ENCODE measurements around the gene FRK. TPM values are rescaled to one million over a fixed set of nuclear protein-coding genes. Genes with fewer than 3 reads are reported as not detected.
A peak's percentile ranks its signal among the peaks of the same experiment; 100 is the strongest.

Gene FRK
- total and polyA plus RNA-seq, 2 donors from 2014 or later: 5.9 to 25.0 TPM

DNA sequence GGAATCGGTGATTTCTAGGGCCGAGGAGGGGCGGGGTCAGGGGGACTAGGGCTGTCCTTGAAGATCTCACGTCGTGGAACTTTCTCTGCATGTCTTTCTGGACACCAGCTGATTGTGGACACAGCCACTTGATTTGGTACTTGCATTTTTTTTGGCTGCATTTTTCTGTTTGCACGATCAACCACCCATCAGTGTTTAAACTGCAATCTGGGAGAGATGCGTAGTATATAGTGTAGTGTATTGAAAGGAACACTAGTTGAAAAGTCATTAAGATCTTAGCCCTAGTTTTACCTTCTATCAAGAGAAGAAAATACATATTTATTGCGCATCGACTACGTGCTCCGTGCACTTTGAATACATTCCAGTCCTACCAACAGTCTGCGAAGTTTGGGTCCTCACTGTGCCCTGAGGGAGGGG is 40.6 kb upstream of the FRK start:
- DNase-seq (no peak), FAIRE-seq (no peak)
- H3K4me1 ChIP-seq (ENCODE audit: control insufficient read depth in 2 of 3, insufficient read depth in 2 of 3, low read depth in 1 of 3, low read length in 3 of 3): peaks cover 0 to 35% (median 33%) of the 10 kb centered on the region in 3 donors
- peak overlapping the region; percentile 54 to 83 (median 83) for H3K9ac ChIP-seq (ENCODE audit: low read length in 3 of 3)
- peak overlapping the region; percentile 75 to 94 (median 82) for H3K4me3 ChIP-seq (ENCODE audit: low read length in 3 of 3)
- peak overlapping the region; percentile 95 to 98 for H3K27ac ChIP-seq (ENCODE audit: low read depth in 2 of 2, low read length in 2 of 2)
- peaks cover 0 to 3% (median 0%) of the 10 kb centered on the region in 3 donors for H3K9me3 ChIP-seq (ENCODE audit: control insufficient read depth in 2 of 3, insufficient read depth in 1 of 3, low read length in 3 of 3)
- intact Hi-C loops (cut with DNase I): no loop called here
- TF ChIP-seq, protein P1, sequence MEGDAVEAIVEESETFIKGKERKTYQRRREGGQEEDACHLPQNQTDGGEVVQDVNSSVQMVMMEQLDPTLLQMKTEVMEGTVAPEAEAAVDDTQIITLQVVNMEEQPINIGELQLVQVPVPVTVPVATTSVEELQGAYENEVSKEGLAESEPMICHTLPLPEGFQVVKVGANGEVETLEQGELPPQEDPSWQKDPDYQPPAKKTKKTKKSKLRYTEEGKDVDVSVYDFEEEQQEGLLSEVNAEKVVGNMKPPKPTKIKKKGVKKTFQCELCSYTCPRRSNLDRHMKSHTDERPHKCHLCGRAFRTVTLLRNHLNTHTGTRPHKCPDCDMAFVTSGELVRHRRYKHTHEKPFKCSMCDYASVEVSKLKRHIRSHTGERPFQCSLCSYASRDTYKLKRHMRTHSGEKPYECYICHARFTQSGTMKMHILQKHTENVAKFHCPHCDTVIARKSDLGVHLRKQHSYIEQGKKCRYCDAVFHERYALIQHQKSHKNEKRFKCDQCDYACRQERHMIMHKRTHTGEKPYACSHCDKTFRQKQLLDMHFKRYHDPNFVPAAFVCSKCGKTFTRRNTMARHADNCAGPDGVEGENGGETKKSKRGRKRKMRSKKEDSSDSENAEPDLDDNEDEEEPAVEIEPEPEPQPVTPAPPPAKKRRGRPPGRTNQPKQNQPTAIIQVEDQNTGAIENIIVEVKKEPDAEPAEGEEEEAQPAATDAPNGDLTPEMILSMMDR (IDR thresholded peaks at IDR 0.05; ENCODE audit: borderline replicate concordance, extremely low read depth, insufficient read depth): no peak
- H3K36me3 ChIP-seq (ENCODE audit: control insufficient read depth in 2 of 3, insufficient read depth in 3 of 3, low read length in 3 of 3): no peaks in the 10 kb centered on the region
- no peaks in the 10 kb centered on the region for H3K27me3 ChIP-seq (ENCODE audit: control insufficient read depth, insufficient read depth, low read length)

DNA sequence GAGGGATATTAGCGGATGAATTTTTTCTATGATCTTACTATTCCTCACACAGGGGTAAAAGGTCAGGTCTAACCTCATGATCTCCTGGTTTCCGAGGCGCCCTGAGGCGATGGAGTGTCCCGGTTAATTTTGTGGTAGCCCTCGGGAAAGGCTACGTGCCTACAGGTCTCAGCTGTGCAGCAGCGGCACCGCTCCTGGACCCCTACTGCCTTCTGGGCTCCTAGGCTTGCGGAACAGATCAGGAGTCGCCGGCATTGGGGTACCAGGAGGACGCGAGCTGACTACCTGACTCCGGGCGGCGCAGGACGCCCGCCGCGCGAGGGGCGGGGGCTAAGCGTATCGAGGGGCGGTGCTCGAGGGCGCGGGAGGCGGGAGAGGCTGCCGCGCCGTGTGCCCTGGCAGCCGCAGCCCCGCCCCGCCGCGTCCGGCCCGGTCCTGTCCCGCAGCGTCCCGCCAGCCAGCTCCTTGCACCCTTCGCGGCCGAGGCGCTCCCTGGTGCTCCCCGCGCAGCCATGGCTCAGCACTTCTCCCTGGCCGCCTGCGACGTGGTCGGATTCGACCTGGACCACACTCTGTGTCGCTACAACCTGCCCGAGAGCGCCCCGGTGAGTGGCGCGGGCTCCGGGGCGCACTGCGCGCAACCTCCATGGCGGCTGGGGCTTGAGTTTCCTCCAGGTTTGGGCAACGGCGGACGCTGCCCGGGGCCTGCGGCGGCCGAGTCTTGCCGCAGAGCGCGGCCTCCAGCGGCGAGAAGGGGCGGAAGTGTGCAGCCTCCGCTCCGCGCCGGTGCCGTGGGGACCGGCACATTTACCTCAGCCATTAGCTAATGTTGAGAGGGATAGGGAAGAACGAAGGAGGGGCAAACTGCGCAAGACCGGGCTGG is 40.0 kb upstream of the FRK start, which contains the start of gene NT5DC1:
Gene NT5DC1, plus strand, starts transcription at position 435 of the 883 bp plus-strand sequence. Its CDS starts 78 bp downstream, at position 513.
- Histone ChIP-seq H3K27me3 (ENCODE audit: control insufficient read depth, insufficient read depth, low read length) (no peaks in the 10 kb centered on the region), H3K36me3 (ENCODE audit: control insufficient read depth in 2 of 3, insufficient read depth in 3 of 3, low read length in 3 of 3) (no peaks in the 10 kb centered on the region), H3K9me3 (ENCODE audit: control insufficient read depth in 2 of 3, insufficient read depth in 1 of 3, low read length in 3 of 3) (peaks cover 0 to 7% (median 0%) of the 10 kb centered on the region in 3 donors), H3K4me1 (ENCODE audit: control insufficient read depth in 2 of 3, insufficient read depth in 2 of 3, low read depth in 1 of 3, low read length in 3 of 3) (peaks cover 0 to 35% (median 32%) of the 10 kb centered on the region in 3 donors), H3K4me3 (ENCODE audit: low read length in 3 of 3) (peak within 1 kb of the TSS; percentile 83 to 95 (median 94)), H3K27ac (ENCODE audit: low read depth in 2 of 2, low read length in 2 of 2) (peak within 1 kb of the TSS; percentile 95 to 98), H3K9ac (ENCODE audit: low read length in 3 of 3) (peak within 1 kb of the TSS; percentile 83 to 91 (median 90))
- DNase-seq (peak; percentile 87 to 94 (median 93)), FAIRE-seq (no peak)
- TF ChIP-seq, protein P1 (IDR thresholded peaks at IDR 0.05; ENCODE audit: borderline replicate concordance, extremely low read depth, insufficient read depth): peak; percentile 7
- intact Hi-C loops (cut with DNase I): no loop called here

DNA sequence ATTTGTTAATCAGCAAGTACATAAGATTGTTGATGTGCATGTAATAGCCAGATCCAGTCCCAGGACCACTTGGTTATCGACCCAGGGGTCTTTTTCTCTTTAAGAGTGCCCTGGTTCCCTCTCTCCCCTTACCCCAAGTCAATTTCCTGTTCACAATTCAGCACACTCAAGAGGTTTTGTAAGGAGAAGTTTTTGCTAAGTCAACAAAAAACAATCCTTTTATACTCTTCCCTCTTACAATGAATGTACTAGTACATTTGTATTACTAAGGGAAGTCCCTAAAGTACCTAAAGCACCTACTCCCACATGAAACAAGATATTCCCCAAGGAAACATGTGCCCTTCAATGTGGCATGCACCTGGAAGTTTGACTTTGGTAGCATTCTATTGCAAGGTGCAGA is 38.3 kb upstream of the FRK start:
- Histone ChIP-seq H3K27ac (ENCODE audit: low read depth in 2 of 2, low read length in 2 of 2) (peak overlapping the region; percentile 10 to 74), H3K36me3 (ENCODE audit: control insufficient read depth in 2 of 3, insufficient read depth in 3 of 3, low read length in 3 of 3) (no peaks in the 10 kb centered on the region), H3K9ac (ENCODE audit: low read length in 3 of 3) (no peak overlapping the region), H3K4me3 (ENCODE audit: low read length in 3 of 3) (peak overlapping the region in 2 of 3 donors; percentile 94 to 95), H3K9me3 (ENCODE audit: control insufficient read depth in 2 of 3, insufficient read depth in 1 of 3, low read length in 3 of 3) (peaks cover 0 to 7% (median 0%) of the 10 kb centered on the region in 3 donors), H3K27me3 (ENCODE audit: control insufficient read depth, insufficient read depth, low read length) (no peaks in the 10 kb centered on the region), H3K4me1 (ENCODE audit: control insufficient read depth in 2 of 3, insufficient read depth in 2 of 3, low read depth in 1 of 3, low read length in 3 of 3) (peaks cover 0 to 25% (median 17%) of the 10 kb centered on the region in 3 donors)
- DNase-seq (peak in 2 of 5 donors; percentile 5 to 22), FAIRE-seq (no peak)
- TF ChIP-seq, protein P1 (IDR thresholded peaks at IDR 0.05; ENCODE audit: borderline replicate concordance, extremely low read depth, insufficient read depth): no peak
- intact Hi-C loops (cut with DNase I): loop anchor here (10.0 kb wide), 1 partner anchor 84 kb away; no protein-coding TSS in a partner anchor

Data from kidney (tissue), 14 donors.